Muscle layer of colon (tissue), 2 donors: Measurements from ENCODE around the gene ZBTB39.

Experiments
- H3K27ac ChIP-seq: one replicate; pipeline ENCODE4 v1.7.0; 2013; ENCODE audit warnings: low read depth, mild to moderate bottlenecking, low read length, moderate library complexity
- H3K27me3 ChIP-seq, 2 donors: one replicate each; pipeline ENCODE4 v1.7.0; 2013; ENCODE audit warnings: low read length in 2 of 2, mild to moderate bottlenecking in 2 of 2; ENCODE audit not compliant: insufficient read depth in 2 of 2, control insufficient read depth in 1 of 2
- H3K36me3 ChIP-seq: one replicate; pipeline ENCODE4 v1.7.0; 2013; ENCODE audit warnings: mild to moderate bottlenecking, low read length; ENCODE audit not compliant: insufficient read depth
- H3K4me1 ChIP-seq: one replicate; pipeline ENCODE4 v1.7.0; 2013; ENCODE audit warnings: mild to moderate bottlenecking, low read length; ENCODE audit not compliant: insufficient read depth
- H3K4me3 ChIP-seq, 2 donors: one replicate each; pipeline ENCODE4 v1.7.0; 2013; ENCODE audit warnings: low read length in 2 of 2, low read depth in 1 of 2, mild to moderate bottlenecking in 1 of 2, moderate library complexity in 1 of 2
- H3K9ac ChIP-seq: one replicate; pipeline ENCODE4 v1.7.0; 2013; ENCODE audit warnings: low read length
- H3K9me3 ChIP-seq: one replicate; pipeline ENCODE4 v1.7.0; 2013; ENCODE audit warnings: mild to moderate bottlenecking, low read length
- donor health status: abdominal sarcoma.
- donor health status: Adenocarcinoma of cecum.

The ZBTB39 gene

DNA sequence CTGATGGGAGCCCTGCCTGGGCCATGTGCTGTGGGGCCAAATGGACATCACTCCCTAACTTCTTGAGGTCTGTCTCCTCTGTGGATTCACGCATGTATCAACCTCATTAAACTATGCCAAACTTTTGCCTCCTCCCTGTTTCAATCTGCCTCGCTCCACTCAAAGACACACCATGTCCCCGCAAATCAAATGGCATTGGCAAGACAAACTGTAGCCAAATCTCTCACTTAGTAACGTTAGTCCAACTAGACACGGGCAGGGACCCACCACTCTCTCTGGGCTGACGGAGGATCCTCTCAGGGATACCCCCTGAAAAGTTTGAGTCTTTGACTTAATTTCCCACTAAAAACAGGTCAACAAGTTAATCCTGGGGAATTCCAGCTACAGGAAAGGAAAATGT, 8.0 kb downstream of the ZBTB39 start:
- peaks cover 44% of the 10 kb centered on the region for H3K36me3 ChIP-seq
- H3K9me3 ChIP-seq: no peaks in the 10 kb centered on the region

GRCh38 chr12:56996793-56997545, 9.4 kb downstream of the ZBTB39 start:
- Histone ChIP-seq H3K36me3 (peaks cover 30% of the 10 kb centered on the region), H3K27ac (no peak overlapping the region), H3K4me1 (peaks cover 13% of the 10 kb centered on the region), H3K27me3 (no peaks in the 10 kb centered on the region), H3K9ac (no peak overlapping the region), H3K4me3 (no peak overlapping the region), H3K9me3 (no peaks in the 10 kb centered on the region)

More for the DNA sequence above, 8.0 kb downstream of the ZBTB39 start:
- no peaks in the 10 kb centered on the region for H3K27me3 ChIP-seq
- H3K9ac ChIP-seq: no peak overlapping the region
- H3K4me3 ChIP-seq: no peak overlapping the region
- no peak overlapping the region for H3K27ac ChIP-seq
- H3K4me1 ChIP-seq: peaks cover 16% of the 10 kb centered on the region

DNA sequence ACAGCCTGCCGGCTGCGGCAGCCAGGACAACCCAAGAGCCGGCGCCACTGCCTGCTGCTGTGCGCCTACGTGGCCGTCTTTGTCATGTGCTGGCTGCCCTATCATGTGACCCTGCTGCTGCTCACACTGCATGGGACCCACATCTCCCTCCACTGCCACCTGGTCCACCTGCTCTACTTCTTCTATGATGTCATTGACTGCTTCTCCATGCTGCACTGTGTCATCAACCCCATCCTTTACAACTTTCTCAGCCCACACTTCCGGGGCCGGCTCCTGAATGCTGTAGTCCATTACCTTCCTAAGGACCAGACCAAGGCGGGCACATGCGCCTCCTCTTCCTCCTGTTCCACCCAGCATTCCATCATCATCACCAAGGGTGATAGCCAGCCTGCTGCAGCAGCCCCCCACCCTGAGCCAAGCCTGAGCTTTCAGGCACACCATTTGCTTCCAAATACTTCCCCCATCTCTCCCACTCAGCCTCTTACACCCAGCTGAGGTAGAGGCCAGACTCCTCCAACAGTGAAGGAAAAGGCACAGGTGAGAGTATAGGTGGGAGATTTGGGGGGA, 10.3 kb downstream of the ZBTB39 start:
- H3K9me3 ChIP-seq: no peaks in the 10 kb centered on the region
- H3K27me3 ChIP-seq: no peaks in the 10 kb centered on the region
- no peak overlapping the region for H3K4me3 ChIP-seq
- H3K36me3 ChIP-seq: peaks cover 23% of the 10 kb centered on the region
- H3K27ac ChIP-seq: no peak overlapping the region
- no peak overlapping the region for H3K9ac ChIP-seq
- peaks cover 4% of the 10 kb centered on the region for H3K4me1 ChIP-seq

GRCh38 chr12:56995201-56995929, 11.0 kb downstream of the ZBTB39 start:
- Histone ChIP-seq H3K27ac (no peak overlapping the region), H3K27me3 (no peaks in the 10 kb centered on the region), H3K36me3 (peaks cover 17% of the 10 kb centered on the region), H3K4me3 (no peak overlapping the region), H3K4me1 (peaks cover 4% of the 10 kb centered on the region), H3K9me3 (no peaks in the 10 kb centered on the region), H3K9ac (no peak overlapping the region)

DNA sequence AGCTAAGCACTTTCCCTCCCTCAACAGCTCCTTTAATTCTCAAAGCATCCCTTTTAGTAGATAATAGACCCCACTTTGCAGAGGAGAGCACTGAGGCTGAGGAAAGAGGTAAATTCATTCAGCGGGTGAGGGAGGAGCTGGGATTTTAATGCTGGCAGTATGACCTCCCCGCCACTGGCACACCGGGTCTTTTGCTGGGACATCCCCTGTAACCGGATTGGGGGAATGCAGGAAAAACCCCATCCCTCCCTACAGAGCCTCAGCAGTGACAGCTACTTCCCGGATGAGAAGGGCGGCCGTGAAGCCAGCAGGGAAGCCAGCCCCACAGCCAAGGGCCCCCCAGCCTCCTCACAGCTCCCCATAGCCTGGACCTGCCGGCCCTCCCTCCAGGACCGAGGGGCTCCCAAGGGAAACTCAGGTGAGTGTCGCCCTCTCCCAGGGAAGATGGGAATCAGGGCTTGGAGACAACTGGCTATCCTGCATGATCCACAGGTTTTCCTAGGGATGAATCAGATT, 12.1 kb downstream of the ZBTB39 start:
- Histone ChIP-seq H3K4me1 (peaks cover 4% of the 10 kb centered on the region), H3K4me3 (no peak overlapping the region), H3K9ac (no peak overlapping the region), H3K27me3 (no peaks in the 10 kb centered on the region), H3K27ac (no peak overlapping the region), H3K36me3 (peaks cover 12% of the 10 kb centered on the region), H3K9me3 (no peaks in the 10 kb centered on the region)

DNA sequence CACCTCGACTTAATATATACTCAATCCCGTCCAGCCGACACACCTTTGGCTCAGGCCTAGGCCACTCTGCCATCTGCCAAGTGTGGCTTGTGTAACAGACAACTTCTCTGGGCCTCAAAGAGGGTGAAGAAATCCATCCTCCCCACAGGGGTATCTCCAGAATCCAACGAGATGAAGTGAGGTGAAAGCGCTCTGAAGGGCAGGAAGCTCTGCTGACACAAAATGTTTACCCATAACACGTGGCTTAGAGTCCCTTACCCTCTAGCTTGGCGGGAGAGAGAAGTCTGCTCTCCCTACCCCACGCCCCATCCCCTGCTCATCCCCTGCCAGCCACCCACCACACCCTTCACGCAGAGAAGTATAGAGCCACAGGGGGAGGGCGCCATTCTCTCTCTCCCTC, 13.0 kb downstream of the ZBTB39 start:
- H3K4me1 ChIP-seq: peaks cover 4% of the 10 kb centered on the region
- H3K4me3 ChIP-seq: no peak overlapping the region
- H3K36me3 ChIP-seq: peaks cover 10% of the 10 kb centered on the region
- H3K27me3 ChIP-seq: no peaks in the 10 kb centered on the region
- H3K27ac ChIP-seq: no peak overlapping the region
- no peak overlapping the region for H3K9ac ChIP-seq
- H3K9me3 ChIP-seq: no peaks in the 10 kb centered on the region

GRCh38 chr12:56991319-56992246, 14.8 kb downstream of the ZBTB39 start:
- H3K4me1 ChIP-seq: no peaks in the 10 kb centered on the region
- no peak overlapping the region for H3K9ac ChIP-seq
- H3K27me3 ChIP-seq: no peaks in the 10 kb centered on the region
- peaks cover 5% of the 10 kb centered on the region for H3K36me3 ChIP-seq
- no peak overlapping the region for H3K27ac ChIP-seq
- H3K9me3 ChIP-seq: no peaks in the 10 kb centered on the region
- no peak overlapping the region for H3K4me3 ChIP-seq

GRCh38 chr12:56990648-56991318, 15.6 kb downstream of the ZBTB39 start:
- Histone ChIP-seq H3K36me3 (peaks cover 1% of the 10 kb centered on the region), H3K4me3 (no peak overlapping the region), H3K9ac (no peak overlapping the region), H3K27ac (no peak overlapping the region), H3K27me3 (no peaks in the 10 kb centered on the region), H3K4me1 (no peaks in the 10 kb centered on the region), H3K9me3 (no peaks in the 10 kb centered on the region)

DNA sequence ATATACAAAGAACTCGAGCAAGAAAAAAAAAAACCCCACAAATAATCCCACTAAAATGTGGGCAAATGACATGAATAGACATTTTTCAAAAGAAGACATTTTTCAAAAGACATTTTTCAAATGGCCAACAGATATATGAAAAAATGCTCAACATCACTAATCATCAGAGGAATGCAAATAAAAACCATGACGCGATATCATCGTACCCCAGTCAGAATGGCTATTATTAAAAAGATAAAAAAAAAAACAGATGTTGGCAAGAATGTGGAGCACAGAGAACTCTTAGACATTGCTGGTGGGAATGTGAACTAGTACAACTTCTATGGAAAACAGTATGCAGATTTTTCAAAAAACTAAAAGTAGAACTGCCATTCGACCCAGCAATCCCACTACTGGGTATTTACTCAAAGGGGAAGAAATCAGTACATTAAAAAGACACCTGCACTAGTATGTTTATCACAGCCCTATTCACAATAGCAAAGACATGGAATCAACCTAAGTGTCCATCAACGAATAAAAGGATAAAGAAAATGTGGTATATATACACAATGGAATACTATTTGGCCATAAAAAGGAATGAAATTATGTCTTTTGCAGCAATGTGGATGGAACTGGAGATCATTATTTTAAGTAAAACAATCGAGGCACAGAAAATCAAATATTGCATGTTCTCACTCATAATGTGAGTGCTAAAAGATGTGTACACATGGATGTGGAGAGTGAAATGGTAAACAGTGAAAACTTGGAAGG, 16.3 kb downstream of the ZBTB39 start:
- no peak overlapping the region for H3K4me3 ChIP-seq
- no peaks in the 10 kb centered on the region for H3K4me1 ChIP-seq
- no peak overlapping the region for H3K27ac ChIP-seq
- no peaks in the 10 kb centered on the region for H3K36me3 ChIP-seq
- no peaks in the 10 kb centered on the region for H3K27me3 ChIP-seq
- H3K9ac ChIP-seq: no peak overlapping the region
- no peaks in the 10 kb centered on the region for H3K9me3 ChIP-seq

- Histone ChIP-seq H3K9me3 (no peaks in the 10 kb centered on the region), H3K4me3 (no peak overlapping the region), H3K27ac (no peak overlapping the region), H3K36me3 (no peaks in the 10 kb centered on the region), H3K4me1 (no peaks in the 10 kb centered on the region), H3K9ac (no peak overlapping the region), H3K27me3 (no peaks in the 10 kb centered on the region)
These were observed 18.1 kb downstream of the ZBTB39 start for GRCh38 chr12:56988207-56988739.
